GM12892 (cell line): ENCODE data around the gene CEP164.

ENCODE experiments used
- POLR2A ChIP-seq: IDR thresholded peaks from 2 replicates; pipeline ENCODE4 v1.6.1; 2011; ENCODE audit warnings: low read depth, low read length, control low read depth
- POLR2AphosphoS5 ChIP-seq: IDR thresholded peaks from 2 replicates; pipeline ENCODE4 v1.6.1; 2011; ENCODE audit warnings: low read depth, low read length, control low read depth
- TAF1 ChIP-seq: IDR thresholded peaks from 2 replicates; pipeline ENCODE4 v1.6.1; 2011; ENCODE audit warnings: low read depth, mild to moderate bottlenecking, control low read depth, low read length, borderline replicate concordance

GRCh38 chr11:117361432-117361831 is 33.8 kb downstream of the CEP164 start:
- TF ChIP-seq POLR2AphosphoS5 (no peak), POLR2A (no peak), TAF1 (no peak)
